KMS-11 (cell line): ENCODE results near the gene CDH22.

Source experiments
- H2AFZ ChIP-seq: fragments of 200-600 bp; sonication (generic); 2 replicates; pipeline ENCODE4 v1.6.1; 2016; ENCODE audit warnings: antibody characterized with exemption, mixed run types, low read depth
- H3K27ac ChIP-seq: fragments of 200-600 bp; sonication (generic); 2 replicates; pipeline ENCODE4 v1.6.1; 2016; ENCODE audit warnings: mild to moderate bottlenecking, mixed run types
- H3K27me3 ChIP-seq: fragments of 200-600 bp; sonication (generic); 2 replicates; pipeline ENCODE4 v1.6.1; 2017; ENCODE audit warnings: mild to moderate bottlenecking, low read depth, mixed run types, moderate library complexity; ENCODE audit not compliant: insufficient read depth
- H3K36me3 ChIP-seq: fragments of 200-600 bp; sonication (generic); 2 replicates; pipeline ENCODE4 v1.6.1; 2017; ENCODE audit warnings: mild to moderate bottlenecking, mixed run types; ENCODE audit not compliant: insufficient read depth
- H3K4me1 ChIP-seq: fragments of 200-600 bp; sonication (generic); 2 replicates; pipeline ENCODE4 v1.6.1; 2016; ENCODE audit warnings: mild to moderate bottlenecking, low read depth, mixed run types; ENCODE audit not compliant: poor library complexity, severe bottlenecking
- H3K4me2 ChIP-seq: fragments of 200-600 bp; sonication (generic); 2 replicates; pipeline ENCODE4 v1.7.0; 2016; ENCODE audit warnings: mild to moderate bottlenecking, mixed run types
- H3K4me3 ChIP-seq: fragments of 200-600 bp; sonication (generic); IDR thresholded peaks from 2 replicates; pipeline ENCODE4 v1.6.1; 2017; ENCODE audit warnings: low read depth, low read length, mixed read lengths; ENCODE audit not compliant: insufficient read depth
- H3K79me2 ChIP-seq: fragments of 200-600 bp; sonication (generic); 2 replicates; pipeline ENCODE4 v1.6.1; 2016; ENCODE audit warnings: low read depth, mixed run types; ENCODE audit not compliant: insufficient read depth
- H3K9ac ChIP-seq: fragments of 200-600 bp; sonication (generic); 2 replicates; pipeline ENCODE4 v1.6.1; 2016; ENCODE audit warnings: mild to moderate bottlenecking, mixed run types
- H4K20me1 ChIP-seq: fragments of 200-600 bp; sonication (generic); 2 replicates; pipeline ENCODE4 v1.6.1; 2016; ENCODE audit warnings: mild to moderate bottlenecking, mixed run types; ENCODE audit not compliant: insufficient read depth
- CTCF ChIP-seq: fragments of 200-600 bp; sonication (generic); conservative IDR thresholded peaks from 2 replicates; pipeline ENCODE4 v1.6.1; 2017; ENCODE audit warnings: low read depth, mild to moderate bottlenecking, antibody characterized with exemption, low read length, moderate library complexity, mixed read lengths

CDH22 gene

GRCh38 chr20:46330831-46331371, 22.6 kb upstream of the CDH22 start:
- Histone ChIP-seq H3K27me3 (peaks cover 16% of the 10 kb centered on the region), H3K4me3 (no peak overlapping the region), H3K36me3 (no peaks in the 10 kb centered on the region), H2AFZ (no peak overlapping the region), H4K20me1 (no peaks in the 10 kb centered on the region), H3K9ac (no peak overlapping the region), H3K79me2 (no peaks in the 10 kb centered on the region), H3K4me1 (peaks cover 3% of the 10 kb centered on the region), H3K27ac (no peak overlapping the region), H3K4me2 (no peak overlapping the region)
- no peak for TF ChIP-seq CTCF

GRCh38 chr20:46330072-46330763, 21.9 kb upstream of the CDH22 start:
- H3K9ac ChIP-seq = no peak overlapping the region
- H3K79me2 ChIP-seq = no peaks in the 10 kb centered on the region
- no peak overlapping the region for H3K4me2 ChIP-seq
- H3K27me3 ChIP-seq = peaks cover 23% of the 10 kb centered on the region
- TF ChIP-seq CTCF = no peak
- H2AFZ ChIP-seq = no peak overlapping the region
- H3K36me3 ChIP-seq = no peaks in the 10 kb centered on the region
- H3K4me3 ChIP-seq = no peak overlapping the region
- H3K27ac ChIP-seq = no peak overlapping the region
- peaks cover 3% of the 10 kb centered on the region for H3K4me1 ChIP-seq
- no peaks in the 10 kb centered on the region for H4K20me1 ChIP-seq

DNA sequence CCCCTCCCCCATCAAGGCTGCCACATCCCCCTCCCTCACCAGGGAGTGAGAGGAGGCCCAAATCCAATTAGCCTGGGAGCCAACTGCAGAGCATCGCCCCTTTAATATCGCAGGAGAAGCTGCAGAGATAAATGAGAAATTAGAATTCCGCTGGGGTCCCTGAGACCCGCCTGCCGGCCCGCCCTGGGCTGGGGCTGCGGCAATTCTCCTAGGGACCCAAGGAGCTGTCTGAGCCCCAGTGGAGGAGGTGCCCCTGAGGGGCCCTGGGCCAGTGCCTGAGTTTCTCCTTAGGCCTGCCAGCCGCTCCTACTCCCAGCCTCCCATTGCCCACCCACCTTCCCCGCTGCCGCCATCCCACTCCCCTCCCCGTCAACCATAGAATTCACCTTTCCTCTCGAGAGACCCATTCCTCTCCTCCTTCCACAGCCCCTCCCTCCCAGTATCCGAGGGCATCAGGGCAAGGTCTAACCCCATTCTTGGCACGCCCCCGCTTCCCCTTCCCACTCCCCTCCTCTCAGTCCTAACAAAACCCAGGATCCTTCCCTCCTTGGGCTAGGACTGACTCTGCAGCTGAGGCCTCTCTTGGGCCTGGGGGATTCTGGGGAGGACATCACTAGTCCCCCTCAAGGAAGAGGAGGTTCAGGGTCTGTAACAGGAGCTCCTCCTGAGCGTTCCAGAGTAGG, 20.0 kb upstream of the CDH22 start:
- Histone ChIP-seq H3K36me3 (no peaks in the 10 kb centered on the region), H2AFZ (no peak overlapping the region), H3K79me2 (no peaks in the 10 kb centered on the region), H3K4me3 (no peak overlapping the region), H3K4me2 (no peak overlapping the region), H4K20me1 (no peaks in the 10 kb centered on the region), H3K4me1 (peaks cover 3% of the 10 kb centered on the region), H3K9ac (no peak overlapping the region), H3K27ac (no peak overlapping the region), H3K27me3 (peaks cover 40% of the 10 kb centered on the region)
- no peak for TF ChIP-seq CTCF

- Histone ChIP-seq H3K27ac (no peak overlapping the region), H4K20me1 (no peaks in the 10 kb centered on the region), H3K4me3 (no peak overlapping the region), H2AFZ (no peak overlapping the region), H3K79me2 (no peaks in the 10 kb centered on the region), H3K4me1 (peaks cover 3% of the 10 kb centered on the region), H3K4me2 (no peak overlapping the region), H3K36me3 (no peaks in the 10 kb centered on the region), H3K9ac (no peak overlapping the region), H3K27me3 (peaks cover 44% of the 10 kb centered on the region)
- TF ChIP-seq CTCF = no peak
Observed at GRCh38 chr20:46327557-46327956, 19.3 kb upstream of the CDH22 start.
